Activated CD8-positive, alpha-beta T cell treated with anti-CD3 and anti-CD28 coated beads, Interleukin-2, amount 10 ng/mL, durations not matched to agents 7 days and 5 days (primary cell): ENCODE results near the gene PPP2R5A. TPM values are rescaled to one million over a fixed set of nuclear protein-coding genes. Genes with fewer than 3 reads are reported as not detected.
"Not testable (repeated sequence)": the region's sequence is repeated elsewhere in the genome, so short reads cannot be mapped to it uniquely, and the experiment has no call there.

Source experiments
- ATAC-seq: fragments of 150-1000 bp; cut with Tn5 transposase; one replicate; pipeline ENCODE4 v1.10.0; 2021; ENCODE audit warnings: moderate library complexity
- CTCF ChIA-PET: fragments of 350-600 bp; sonication (Branson Sonifier 250); formaldehyde crosslinking; loops from one replicate; lab custom pipeline; 2021; ENCODE audit warnings: antibody characterized with exemption; lab: Charles Lee
- POLR2A ChIA-PET: fragments of 350-600 bp; sonication (Branson Sonifier 250); formaldehyde crosslinking; loops from one replicate; lab custom pipeline; 2021; ENCODE audit warnings: antibody characterized with exemption; lab: Charles Lee
- DNase-seq: peaks from one replicate; pipeline ENCODE4 v3.0.0-alpha.2; 2020
- H3K27ac Mint-ChIP-seq: one replicate; pipeline ENCODE4 v1.8.0; 2021; ENCODE audit warnings: mild to moderate bottlenecking, mixed read lengths
- H3K27me3 Mint-ChIP-seq: one replicate; pipeline ENCODE4 v1.8.0; 2021; ENCODE audit warnings: low read depth, mixed read lengths
- H3K36me3 Mint-ChIP-seq: one replicate; pipeline ENCODE4 v1.8.0; 2021; ENCODE audit warnings: low read depth, mixed read lengths
- H3K4me1 Mint-ChIP-seq: one replicate; pipeline ENCODE4 v1.8.0; 2021; ENCODE audit warnings: low read depth, mixed read lengths
- H3K4me3 Mint-ChIP-seq: one replicate; pipeline ENCODE4 v1.8.0; 2021; ENCODE audit warnings: mild to moderate bottlenecking, mixed read lengths
- H3K9me3 Mint-ChIP-seq: one replicate; pipeline ENCODE4 v1.8.0; 2022; ENCODE audit warnings: mixed read lengths; ENCODE audit not compliant: insufficient read depth
- total RNA-seq, 2 experiments: library from RNA; stranded (reverse); gene quantifications; one replicate each; pipeline ENCODE4 v1.2.3, GENCODE V29; 2021

The PPP2R5A gene
- total RNA-seq, 2 experiments from 2014 or later: 66.7 to 72.3 TPM

- ATAC-seq: no peak
- DNase-seq: no peak
- Mint-ChIP-seq H3K4me1 (peaks cover 45% of the 10 kb centered on the region), H3K4me3 (no peak overlapping the region), H3K27me3 (no peaks in the 10 kb centered on the region), H3K27ac (no peak overlapping the region), H3K36me3 (peaks cover 16% of the 10 kb centered on the region), H3K9me3 (no peaks in the 10 kb centered on the region)
- ChIA-PET POLR2A (no interaction called here), CTCF (interaction anchor here (1.5 to 7.0 kb wide), 3 partner anchors 19 to 225 kb away, joined by 4 to 60 read pairs (median 6); no protein-coding TSS in a partner anchor)
Measured at GRCh38 chr1:212295579-212295978, 10.4 kb downstream of the PPP2R5A start.

GRCh38 chr1:212297338-212297737 lies 12.1 kb downstream of the PPP2R5A start:
- H3K27ac Mint-ChIP-seq: no peak overlapping the region
- no peak for ATAC-seq
- H3K4me3 Mint-ChIP-seq: no peak overlapping the region
- peaks cover 31% of the 10 kb centered on the region for H3K4me1 Mint-ChIP-seq
- H3K27me3 Mint-ChIP-seq: no peaks in the 10 kb centered on the region
- peaks cover 6% of the 10 kb centered on the region for H3K36me3 Mint-ChIP-seq
- ChIA-PET POLR2A (no interaction called here), CTCF (no interaction called here)
- DNase-seq: no peak
- H3K9me3 Mint-ChIP-seq: no peaks in the 10 kb centered on the region

GRCh38 chr1:212301580-212301979 lies 16.4 kb downstream of the PPP2R5A start:
- ChIA-PET POLR2A (no interaction called here), CTCF (interaction anchor here (1.0 to 1.4 kb wide), 2 partner anchors 27 to 154 kb away, joined by 3 to 4 read pairs; no protein-coding TSS in a partner anchor)
- Mint-ChIP-seq H3K4me1 (peaks cover 8% of the 10 kb centered on the region), H3K9me3 (peaks cover 4% of the 10 kb centered on the region), H3K27me3 (no peaks in the 10 kb centered on the region), H3K4me3 (no peak overlapping the region), H3K36me3 (peaks cover 15% of the 10 kb centered on the region), H3K27ac (no peak overlapping the region)
- ATAC-seq (no peak), DNase-seq (no peak)

GRCh38 chr1:212302745-212303383 lies 17.7 kb downstream of the PPP2R5A start:
- CTCF ChIA-PET: interaction anchor here (1.0 kb wide), 1 partner anchor 26 kb away, joined by 3 read pairs; no protein-coding TSS in a partner anchor
- POLR2A ChIA-PET: no interaction called here
- Mint-ChIP-seq H3K4me3 (no peak overlapping the region), H3K36me3 (peaks cover 20% of the 10 kb centered on the region), H3K4me1 (peaks cover 8% of the 10 kb centered on the region), H3K9me3 (peaks cover 4% of the 10 kb centered on the region), H3K27ac (no peak overlapping the region), H3K27me3 (no peaks in the 10 kb centered on the region)
- ATAC-seq: no peak
- DNase-seq: no peak

- CTCF ChIA-PET: no interaction called here
- H3K9me3 Mint-ChIP-seq: peaks cover 8% of the 10 kb centered on the region
- no peak overlapping the region for H3K27ac Mint-ChIP-seq
- DNase-seq: no peak
- POLR2A ChIA-PET: no interaction called here
- no peak overlapping the region for H3K4me3 Mint-ChIP-seq
- H3K36me3 Mint-ChIP-seq: peaks cover 36% of the 10 kb centered on the region
- H3K27me3 Mint-ChIP-seq: no peaks in the 10 kb centered on the region
- ATAC-seq: no peak
- H3K4me1 Mint-ChIP-seq: peaks cover 8% of the 10 kb centered on the region
Measured at GRCh38 chr1:212305342-212305741, 20.1 kb downstream of the PPP2R5A start.

- POLR2A ChIA-PET, H3K9me3 Mint-ChIP-seq, H3K4me3 Mint-ChIP-seq, ATAC-seq, CTCF ChIA-PET, H3K27ac Mint-ChIP-seq, H3K4me1 Mint-ChIP-seq, H3K27me3 Mint-ChIP-seq, DNase-seq: not testable (repeated sequence)
- H3K36me3 Mint-ChIP-seq: peaks cover 42% of the 10 kb centered on the region
Measured at GRCh38 chr1:212305984-212306452, 20.8 kb downstream of the PPP2R5A start.

- H3K27ac Mint-ChIP-seq: no peak overlapping the region
- CTCF ChIA-PET: interaction anchor here (0.9 kb wide), 1 partner anchor 274 kb away, joined by 3 read pairs; the partner anchor contains the start of genes DTL and INTS7
- no peak overlapping the region for H3K4me3 Mint-ChIP-seq
- no peaks in the 10 kb centered on the region for H3K27me3 Mint-ChIP-seq
- no peak for ATAC-seq
- H3K36me3 Mint-ChIP-seq: peaks cover 50% of the 10 kb centered on the region
- peaks cover 5% of the 10 kb centered on the region for H3K4me1 Mint-ChIP-seq
- POLR2A ChIA-PET: no interaction called here
- DNase-seq: no peak
- peaks cover 4% of the 10 kb centered on the region for H3K9me3 Mint-ChIP-seq
Measured at GRCh38 chr1:212309967-212310366, 24.8 kb downstream of the PPP2R5A start.

GRCh38 chr1:212310383-212310782 lies 25.2 kb downstream of the PPP2R5A start:
- Mint-ChIP-seq H3K36me3 (peaks cover 47% of the 10 kb centered on the region), H3K4me3 (no peak overlapping the region), H3K27ac (no peak overlapping the region), H3K4me1 (peaks cover 2% of the 10 kb centered on the region), H3K9me3 (peaks cover 4% of the 10 kb centered on the region), H3K27me3 (no peaks in the 10 kb centered on the region)
- ChIA-PET CTCF (interaction anchor here (0.9 to 1.7 kb wide), 3 partner anchors 145 to 275 kb away, joined by 3 to 4 read pairs (median 3); partner anchors contain the start of genes DTL and INTS7), POLR2A (no interaction called here)
- ATAC-seq (no peak), DNase-seq (no peak)

- H3K36me3 Mint-ChIP-seq: peaks cover 43% of the 10 kb centered on the region
- ATAC-seq: no peak
- no peak for DNase-seq
- H3K27me3 Mint-ChIP-seq: no peaks in the 10 kb centered on the region
- peaks cover 4% of the 10 kb centered on the region for H3K9me3 Mint-ChIP-seq
- no peak overlapping the region for H3K27ac Mint-ChIP-seq
- H3K4me1 Mint-ChIP-seq: peaks cover 7% of the 10 kb centered on the region
- POLR2A ChIA-PET: interaction anchor here (0.6 kb wide), 1 partner anchor 768 kb away, joined by 3 read pairs; no protein-coding TSS in a partner anchor
- CTCF ChIA-PET: interaction anchor here (1.4 to 2.1 kb wide), 4 partner anchors 20 to 250 kb away, joined by 3 to 5 read pairs (median 4); no protein-coding TSS in a partner anchor
- H3K4me3 Mint-ChIP-seq: no peak overlapping the region
Measured at GRCh38 chr1:212311836-212312497, 26.8 kb downstream of the PPP2R5A start.

GRCh38 chr1:212313616-212314015 lies 28.4 kb downstream of the PPP2R5A start:
- Mint-ChIP-seq H3K4me3 (no peak overlapping the region), H3K9me3 (peaks cover 4% of the 10 kb centered on the region), H3K36me3 (peaks cover 36% of the 10 kb centered on the region), H3K4me1 (peaks cover 7% of the 10 kb centered on the region), H3K27me3 (no peaks in the 10 kb centered on the region), H3K27ac (no peak overlapping the region)
- ATAC-seq (no peak), DNase-seq (no peak)
- ChIA-PET CTCF (interaction anchor here (0.6 to 1.6 kb wide), 6 partner anchors 18 to 261 kb away, joined by 3 to 9 read pairs (median 4); no protein-coding TSS in a partner anchor), POLR2A (no interaction called here)

- Mint-ChIP-seq H3K36me3 (peaks cover 25% of the 10 kb centered on the region), H3K9me3 (no peaks in the 10 kb centered on the region), H3K27ac (no peak overlapping the region), H3K4me3 (no peak overlapping the region), H3K27me3 (no peaks in the 10 kb centered on the region), H3K4me1 (peaks cover 7% of the 10 kb centered on the region)
- ATAC-seq (no peak), DNase-seq (no peak)
- POLR2A ChIA-PET: no interaction called here
- CTCF ChIA-PET: interaction anchor here (0.7 to 1.6 kb wide), 2 partner anchors 141 to 208 kb away, joined by 3 to 4 read pairs; no protein-coding TSS in a partner anchor
Measured at GRCh38 chr1:212315184-212315583, 30.0 kb downstream of the PPP2R5A start.
